ENCODE measurements around the gene LMO7.
"Not testable (repeated sequence)": the region's sequence is repeated elsewhere in the genome, so short reads cannot be mapped to it uniquely, and the experiment has no call there.

Gene LMO7

GRCh38 chr13:75694722-75695121 lies 58.6 kb downstream of the LMO7 start:
- TF ChIP-seq EZH2 (IDR thresholded peaks at IDR 0.05) (no peak), FOXP2 (optimal IDR thresholded peaks at IDR 0.05; ENCODE audit: control extremely low read depth, extremely low read length, insufficient read depth) (no peak), POLR2AphosphoS5 (IDR thresholded peaks at IDR 0.05; ENCODE audit: borderline replicate concordance, low read depth, low read length) (no peak)
- Histone ChIP-seq H3K9ac (ENCODE audit: insufficient read length) (no peak overlapping the region), H3K36me3 (ENCODE audit: insufficient read depth, low read length) (no peaks in the 10 kb centered on the region), H3K9me3 (ENCODE audit: low read depth, low read length) (no peaks in the 10 kb centered on the region), H3K27ac (no peak overlapping the region), H3K4me3 (no peak overlapping the region)
- DNase-seq (ENCODE audit: low read depth, low spot score), result no peak

DNA sequence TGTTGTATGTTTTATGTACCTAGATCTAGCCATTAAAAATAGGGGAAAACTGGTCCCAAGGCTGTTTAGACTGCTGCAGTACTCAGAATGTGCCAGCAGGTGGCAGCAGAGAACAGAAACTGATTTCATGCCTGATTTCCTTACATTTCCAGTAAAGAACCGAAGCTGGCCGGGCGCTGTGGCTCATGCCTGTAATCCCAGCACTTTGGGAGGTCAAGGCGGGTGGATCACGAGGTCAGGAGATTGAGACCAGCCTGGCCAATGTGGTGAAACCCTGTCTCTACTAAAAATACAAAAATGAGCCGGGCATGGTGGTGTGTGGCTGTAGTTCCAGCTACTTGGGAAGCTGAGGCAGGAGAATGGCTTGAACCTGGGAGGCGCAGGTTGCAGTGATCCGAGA lies 59.8 kb downstream of the LMO7 start:
- H3K9me3 ChIP-seq (ENCODE audit: low read depth, low read length); H3K27ac ChIP-seq; H3K36me3 ChIP-seq (ENCODE audit: insufficient read depth, low read length); DNase-seq (ENCODE audit: low read depth, low spot score); H3K4me3 ChIP-seq; H3K9ac ChIP-seq (ENCODE audit: insufficient read length): not testable (repeated sequence)

DNA sequence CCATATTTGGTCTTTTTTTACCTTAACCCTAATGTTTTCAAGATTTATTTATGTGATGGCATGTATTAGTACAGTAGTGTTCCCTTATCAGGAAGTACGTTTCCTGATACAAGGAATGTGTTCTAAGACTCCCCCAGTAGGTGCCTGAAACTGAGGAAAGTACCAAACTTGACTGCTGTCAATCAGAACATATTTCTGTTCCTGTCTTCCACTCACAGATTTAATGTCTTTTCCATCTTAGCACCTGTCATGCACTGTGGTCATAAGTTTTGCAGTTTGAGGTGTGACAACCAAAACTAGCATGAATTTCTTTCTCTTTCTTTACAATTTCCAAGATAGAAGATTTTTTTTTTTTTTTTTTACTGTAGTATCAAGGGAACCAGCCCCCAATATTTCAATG lies 62.9 kb downstream of the LMO7 start:
- DNase-seq (ENCODE audit: low read depth, low spot score), result no peak
- Histone ChIP-seq H3K9me3 (ENCODE audit: low read depth, low read length) (no peaks in the 10 kb centered on the region), H3K4me3 (no peak overlapping the region), H3K9ac (ENCODE audit: insufficient read length) (no peak overlapping the region), H3K27ac (no peak overlapping the region), H3K36me3 (ENCODE audit: insufficient read depth, low read length) (no peaks in the 10 kb centered on the region)
- TF ChIP-seq EZH2 (IDR thresholded peaks at IDR 0.05), result no peak
- TF ChIP-seq POLR2AphosphoS5 (IDR thresholded peaks at IDR 0.05; ENCODE audit: borderline replicate concordance, low read depth, low read length), result no peak
- TF ChIP-seq FOXP2 (optimal IDR thresholded peaks at IDR 0.05; ENCODE audit: control extremely low read depth, extremely low read length, insufficient read depth), result no peak

GRCh38 chr13:75699717-75700116 lies 63.6 kb downstream of the LMO7 start:
- not testable (repeated sequence) for DNase-seq (ENCODE audit: low read depth, low spot score); H3K9me3 ChIP-seq (ENCODE audit: low read depth, low read length); H3K27ac ChIP-seq; H3K4me3 ChIP-seq; H3K36me3 ChIP-seq (ENCODE audit: insufficient read depth, low read length); H3K9ac ChIP-seq (ENCODE audit: insufficient read length)

- Histone ChIP-seq H3K9ac (ENCODE audit: insufficient read length) (no peak overlapping the region), H3K36me3 (ENCODE audit: insufficient read depth, low read length) (no peaks in the 10 kb centered on the region), H3K9me3 (ENCODE audit: low read depth, low read length) (no peaks in the 10 kb centered on the region), H3K27ac (no peak overlapping the region), H3K4me3 (no peak overlapping the region)
- DNase-seq (ENCODE audit: low read depth, low spot score), result no peak
- TF ChIP-seq FOXP2 (optimal IDR thresholded peaks at IDR 0.05; ENCODE audit: control extremely low read depth, extremely low read length, insufficient read depth) (no peak), POLR2AphosphoS5 (IDR thresholded peaks at IDR 0.05; ENCODE audit: borderline replicate concordance, low read depth, low read length) (no peak), EZH2 (IDR thresholded peaks at IDR 0.05) (no peak)
Measured at GRCh38 chr13:75700552-75700951, 64.4 kb downstream of the LMO7 start.

GRCh38 chr13:75702476-75702875 lies 66.3 kb downstream of the LMO7 start:
- Histone ChIP-seq H3K4me3 (no peak overlapping the region), H3K36me3 (ENCODE audit: insufficient read depth, low read length) (no peaks in the 10 kb centered on the region), H3K27ac (no peak overlapping the region), H3K9ac (ENCODE audit: insufficient read length) (no peak overlapping the region), H3K9me3 (ENCODE audit: low read depth, low read length) (no peaks in the 10 kb centered on the region)
- TF ChIP-seq POLR2AphosphoS5 (IDR thresholded peaks at IDR 0.05; ENCODE audit: borderline replicate concordance, low read depth, low read length) (no peak), EZH2 (IDR thresholded peaks at IDR 0.05) (no peak), FOXP2 (optimal IDR thresholded peaks at IDR 0.05; ENCODE audit: control extremely low read depth, extremely low read length, insufficient read depth) (no peak)
- no peak for DNase-seq (ENCODE audit: low read depth, low spot score)

DNA sequence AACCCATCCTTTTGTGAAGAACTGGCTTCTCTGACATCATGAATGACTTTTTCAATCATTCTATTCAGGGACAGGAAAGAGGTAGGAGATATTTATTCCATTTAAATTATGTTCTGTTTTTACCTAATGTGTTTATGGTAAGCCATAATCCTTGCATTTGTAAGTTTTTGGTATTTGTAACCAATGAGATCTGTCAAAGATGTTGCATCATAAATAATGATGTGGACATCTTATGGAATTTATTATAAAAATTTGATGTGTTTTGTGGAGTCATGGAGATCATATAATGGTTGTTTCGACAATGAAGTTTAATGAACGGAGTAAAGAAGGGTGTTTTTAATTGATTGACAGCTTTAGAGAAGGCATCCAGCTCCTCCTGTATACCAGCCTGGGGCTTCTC lies 67.6 kb downstream of the LMO7 start:
- H3K9me3 ChIP-seq (ENCODE audit: low read depth, low read length), result no peaks in the 10 kb centered on the region
- no peaks in the 10 kb centered on the region for H3K36me3 ChIP-seq (ENCODE audit: insufficient read depth, low read length)
- no peak overlapping the region for H3K27ac ChIP-seq
- H3K4me3 ChIP-seq, result no peak overlapping the region
- no peak for DNase-seq (ENCODE audit: low read depth, low spot score)
- no peak overlapping the region for H3K9ac ChIP-seq (ENCODE audit: insufficient read length)
- TF ChIP-seq FOXP2 (optimal IDR thresholded peaks at IDR 0.05; ENCODE audit: control extremely low read depth, extremely low read length, insufficient read depth) (no peak), POLR2AphosphoS5 (IDR thresholded peaks at IDR 0.05; ENCODE audit: borderline replicate concordance, low read depth, low read length) (no peak), EZH2 (IDR thresholded peaks at IDR 0.05) (no peak)

DNA sequence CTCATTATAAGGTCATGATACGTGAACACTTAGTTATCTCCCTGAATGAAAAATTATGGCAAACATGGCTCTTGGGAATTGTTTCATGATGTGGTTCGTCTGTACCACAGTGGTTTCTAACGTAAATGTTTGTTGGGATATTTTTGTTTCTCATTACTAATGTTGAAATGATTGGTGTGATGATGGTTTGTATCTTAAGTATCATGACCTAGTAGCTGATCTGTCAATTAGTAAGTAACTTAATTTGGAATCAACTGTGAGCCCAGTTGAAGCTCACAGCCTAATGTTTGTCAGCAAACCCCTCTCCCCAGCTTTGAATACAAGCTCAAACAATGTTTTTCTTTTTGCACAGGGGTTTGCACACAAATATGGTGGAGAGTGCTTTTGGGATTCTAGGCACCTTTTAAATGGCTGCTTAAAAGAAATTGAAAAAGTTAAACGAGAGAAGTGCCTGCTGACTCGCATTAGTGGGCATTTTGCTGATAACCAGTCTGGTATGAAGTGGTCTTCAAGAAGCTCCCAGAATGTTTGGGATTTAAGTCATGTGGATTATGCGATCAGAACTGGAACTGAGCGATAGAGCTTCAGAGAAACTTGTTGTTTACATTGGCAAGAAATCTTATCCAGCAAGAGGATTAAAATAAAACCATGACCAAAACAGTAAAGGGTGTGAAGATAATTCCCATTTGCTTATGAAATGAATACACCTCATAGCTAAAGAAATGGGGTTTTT lies 68.2 kb downstream of the LMO7 start:
- TF ChIP-seq POLR2AphosphoS5 (IDR thresholded peaks at IDR 0.05; ENCODE audit: borderline replicate concordance, low read depth, low read length) (no peak), FOXP2 (optimal IDR thresholded peaks at IDR 0.05; ENCODE audit: control extremely low read depth, extremely low read length, insufficient read depth) (no peak), EZH2 (IDR thresholded peaks at IDR 0.05) (no peak)
- Histone ChIP-seq H3K27ac (no peak overlapping the region), H3K9me3 (ENCODE audit: low read depth, low read length) (no peaks in the 10 kb centered on the region), H3K36me3 (ENCODE audit: insufficient read depth, low read length) (no peaks in the 10 kb centered on the region), H3K4me3 (no peak overlapping the region), H3K9ac (ENCODE audit: insufficient read length) (no peak overlapping the region)
- DNase-seq (ENCODE audit: low read depth, low spot score), result no peak

GRCh38 chr13:75704927-75705288 lies 68.8 kb downstream of the LMO7 start:
- TF ChIP-seq EZH2 (IDR thresholded peaks at IDR 0.05) (no peak), POLR2AphosphoS5 (IDR thresholded peaks at IDR 0.05; ENCODE audit: borderline replicate concordance, low read depth, low read length) (no peak), FOXP2 (optimal IDR thresholded peaks at IDR 0.05; ENCODE audit: control extremely low read depth, extremely low read length, insufficient read depth) (no peak)
- Histone ChIP-seq H3K9ac (ENCODE audit: insufficient read length) (no peak overlapping the region), H3K27ac (no peak overlapping the region), H3K36me3 (ENCODE audit: insufficient read depth, low read length) (no peaks in the 10 kb centered on the region), H3K4me3 (no peak overlapping the region), H3K9me3 (ENCODE audit: low read depth, low read length) (no peaks in the 10 kb centered on the region)
- no peak for DNase-seq (ENCODE audit: low read depth, low spot score)

Data from SK-N-MC (cell line).